GM23338 (cell line): ENCODE data around the gene PARD3. TPM values are rescaled to one million over a fixed set of nuclear protein-coding genes. Genes with fewer than 3 reads are reported as not detected.
A peak's percentile ranks its signal among the peaks of the same experiment; 100 is the strongest.

Source experiments
- ATAC-seq: fragments of 200-7000 bp; cut with Tn5 transposase; 3 replicates; pipeline ENCODE4 v1.9.1; 2020
- DNase-seq: peaks from one replicate; pipeline ENCODE4 v3.0.0-alpha.2; 2015; ENCODE audit warnings: low spot score
- H2AFZ ChIP-seq: fragments of 200-600 bp; sonication (generic); 2 replicates; pipeline ENCODE4 v1.8.0; 2016; ENCODE audit warnings: antibody characterized with exemption, mild to moderate bottlenecking, moderate library complexity
- H3F3A ChIP-seq: fragments of 200-600 bp; sonication (generic); replicated peaks from 2 replicates; pipeline ENCODE4 v1.8.0; 2017; ENCODE audit warnings: antibody characterized with exemption, mixed run types, low read depth
- H3K27ac ChIP-seq: fragments of 200-600 bp; sonication (generic); 2 replicates; pipeline ENCODE4 v1.6.1; 2016; ENCODE audit warnings: low read depth
- H3K27me3 ChIP-seq: fragments of 200-600 bp; sonication (generic); 2 replicates; pipeline ENCODE4 v1.8.0; 2016; ENCODE audit warnings: mild to moderate bottlenecking, mixed run types, moderate library complexity; ENCODE audit not compliant: insufficient read depth
- H3K36me3 ChIP-seq: fragments of 200-600 bp; sonication (generic); 2 replicates; pipeline ENCODE4 v1.8.0; 2016; ENCODE audit warnings: mild to moderate bottlenecking; ENCODE audit not compliant: insufficient read depth
- H3K4me1 ChIP-seq: fragments of 200-600 bp; sonication (generic); 2 replicates; pipeline ENCODE4 v1.8.0; 2016; ENCODE audit warnings: mild to moderate bottlenecking, moderate library complexity; ENCODE audit not compliant: insufficient read depth
- H3K4me2 ChIP-seq: fragments of 200-600 bp; sonication (generic); 2 replicates; pipeline ENCODE4 v1.7.1; 2017; ENCODE audit warnings: mixed run types
- H3K4me3 ChIP-seq: fragments of 200-600 bp; sonication (generic); 2 replicates; pipeline ENCODE4 v1.6.1; 2016; ENCODE audit warnings: mixed run types
- H3K79me2 ChIP-seq: fragments of 200-600 bp; sonication (generic); replicated peaks from 2 replicates; pipeline ENCODE4 v1.8.0; 2017; ENCODE audit warnings: mild to moderate bottlenecking; ENCODE audit not compliant: insufficient read depth
- H3K9me2 ChIP-seq: fragments of 200-600 bp; sonication (generic); 2 replicates; pipeline ENCODE4 v1.8.0; 2017; ENCODE audit not compliant: insufficient read depth
- H4K20me1 ChIP-seq: fragments of 200-600 bp; sonication (generic); replicated peaks from 2 replicates; pipeline ENCODE4 v1.8.0; 2017; ENCODE audit warnings: mild to moderate bottlenecking; ENCODE audit not compliant: insufficient read depth
- H3K27ac Mint-ChIP-seq: 2 replicates; pipeline ENCODE4 v1.8.0; 2020; ENCODE audit warnings: inconsistent platforms, mild to moderate bottlenecking, moderate library complexity, mixed read lengths
- H3K27me3 Mint-ChIP-seq: 3 replicates; pipeline ENCODE4 v1.8.0; 2022; ENCODE audit warnings: low read depth, mild to moderate bottlenecking, moderate library complexity, mixed read lengths, inconsistent platforms; ENCODE audit not compliant: insufficient read depth, poor library complexity
- H3K36me3 Mint-ChIP-seq: 3 replicates; pipeline ENCODE4 v1.8.0; 2021; ENCODE audit warnings: low read depth, mild to moderate bottlenecking, inconsistent platforms, moderate library complexity, mixed read lengths
- H3K4me1 Mint-ChIP-seq: 3 replicates; pipeline ENCODE4 v1.8.0; 2020; ENCODE audit warnings: mild to moderate bottlenecking, inconsistent platforms, mixed read lengths
- H3K4me3 Mint-ChIP-seq: 3 replicates; pipeline ENCODE4 v1.8.0; 2021; ENCODE audit warnings: moderate library complexity, mild to moderate bottlenecking, inconsistent platforms, mixed read lengths
- H3K9me3 Mint-ChIP-seq: 3 replicates; pipeline ENCODE4 v1.8.0; 2020; ENCODE audit warnings: moderate library complexity, mild to moderate bottlenecking, inconsistent platforms, mixed read lengths
- CREB1 ChIP-seq: fragments of 250-450 bp; sonication (Bioruptor Pico); IDR thresholded peaks from 2 replicates; pipeline ENCODE4 v1.5.0; 2020; ENCODE audit warnings: low read depth, mild to moderate bottlenecking, moderate library complexity
- EZH2 ChIP-seq: fragments of 200-600 bp; sonication (generic); IDR thresholded peaks from one replicate; pipeline ENCODE4 v1.8.0; 2017; ENCODE audit warnings: antibody characterized with exemption, mild to moderate bottlenecking, low read depth; ENCODE audit not compliant: unreplicated experiment
- EZH2phosphoT487 ChIP-seq: fragments of 200-600 bp; sonication (generic); IDR thresholded peaks from one replicate; pipeline ENCODE4 v1.8.1; 2018; ENCODE audit warnings: antibody characterized with exemption; ENCODE audit not compliant: unreplicated experiment
- JUNB ChIP-seq: IDR thresholded peaks from one replicate; pipeline ENCODE4 v1.6.1; 2016; ENCODE audit warnings: antibody characterized with exemption; ENCODE audit not compliant: unreplicated experiment
- NANOG ChIP-seq: IDR thresholded peaks from 2 replicates; pipeline ENCODE4 v1.6.1; 2016; ENCODE audit warnings: antibody characterized with exemption, borderline replicate concordance
- POLR2AphosphoS5 ChIP-seq: IDR thresholded peaks from 2 replicates; pipeline ENCODE4 v1.6.1; 2016; ENCODE audit warnings: antibody characterized with exemption, low read depth
- REST ChIP-seq: IDR thresholded peaks from one replicate; pipeline ENCODE4 v1.6.1; 2018; ENCODE audit warnings: antibody characterized with exemption; ENCODE audit not compliant: unreplicated experiment
- STAT1 ChIP-seq: IDR thresholded peaks from one replicate; pipeline ENCODE4 v1.6.1; 2016; ENCODE audit warnings: antibody characterized with exemption; ENCODE audit not compliant: unreplicated experiment
- ZNF114 ChIP-seq: fragments of 250-450 bp; sonication (Bioruptor Pico); IDR thresholded peaks from 2 replicates; pipeline ENCODE4 v1.5.0; 2020; ENCODE audit warnings: mild to moderate bottlenecking, moderate library complexity
- ZNF331 ChIP-seq: fragments of 250-450 bp; sonication (Bioruptor Pico); IDR thresholded peaks from 2 replicates; pipeline ENCODE4 v1.5.0; 2020; ENCODE audit warnings: low read depth, mild to moderate bottlenecking, moderate library complexity
- ZNF462 ChIP-seq: fragments of 250-450 bp; sonication (Bioruptor Pico); IDR thresholded peaks from 2 replicates; pipeline ENCODE4 v1.5.0; 2020; ENCODE audit warnings: mild to moderate bottlenecking, moderate library complexity
- polyA plus RNA-seq: library from polyadenylated mRNA; unstranded; fragments of >200 nt; fragmentation: Nextera tagmentation; extraction: Ambion mirVana; gene quantifications from 2 replicates; pipeline ENCODE4 v1.2.1, GENCODE V29; 2016
- total RNA-seq: library from RNA; depleted of rRNA; stranded (reverse); fragments of >200 nt; shearing (Covaris generic); gene quantifications from 2 replicates; pipeline ENCODE4 v1.2.3, GENCODE V29; 2014
- TF ChIP-seq, protein P1 (sequence below): IDR thresholded peaks from 2 replicates; pipeline ENCODE4 v1.6.1; 2016; ENCODE audit warnings: antibody characterized with exemption
- TF ChIP-seq, protein P2 (sequence below), 2 experiments: fragments of 200-600 bp in 1 of 2; sonication (generic) in 1 of 2; conservative IDR thresholded peaks; 2 replicates each; pipeline versions ENCODE4 v1.5.1 to v1.6.1; 2016 to 2017; ENCODE audit warnings: antibody characterized with exemption in 2 of 2, low read depth in 2 of 2, mild to moderate bottlenecking in 2 of 2, moderate library complexity in 1 of 2

The PARD3 gene
- total and polyA plus RNA-seq, 2 experiments from 2014 or later, result 30.2 to 51.4 TPM

- Histone ChIP-seq H4K20me1 (no peaks in the 10 kb centered on the region), H3K4me3 (no peak overlapping the region), H3F3A (no peaks in the 10 kb centered on the region), H3K4me2 (no peak overlapping the region), H3K4me1 (no peaks in the 10 kb centered on the region), H3K36me3 (no peaks in the 10 kb centered on the region), H3K27ac (no peak overlapping the region), H3K79me2 (no peaks in the 10 kb centered on the region), H3K27me3 (no peaks in the 10 kb centered on the region), H2AFZ (no peak overlapping the region), H3K9me2 (no peaks in the 10 kb centered on the region)
- peaks cover 4% of the 10 kb centered on the region; the same call in 1 of the 3 replicates for H3K4me1 Mint-ChIP-seq
- H3K36me3 Mint-ChIP-seq, result no peaks in the 10 kb centered on the region
- no peaks in the 10 kb centered on the region for H3K9me3 Mint-ChIP-seq
- TF ChIP-seq POLR2AphosphoS5 (no peak), REST (no peak), EZH2 (no peak), ZNF331 (CRISPR knock-in tag) (no peak), CREB1 (CRISPR knock-in tag) (no peak), NANOG (no peak), JUNB (no peak), ZNF114 (CRISPR knock-in tag) (no peak), EZH2phosphoT487 (no peak), STAT1 (no peak), ZNF462 (CRISPR knock-in tag) (no peak)
- TF ChIP-seq, protein P1, sequence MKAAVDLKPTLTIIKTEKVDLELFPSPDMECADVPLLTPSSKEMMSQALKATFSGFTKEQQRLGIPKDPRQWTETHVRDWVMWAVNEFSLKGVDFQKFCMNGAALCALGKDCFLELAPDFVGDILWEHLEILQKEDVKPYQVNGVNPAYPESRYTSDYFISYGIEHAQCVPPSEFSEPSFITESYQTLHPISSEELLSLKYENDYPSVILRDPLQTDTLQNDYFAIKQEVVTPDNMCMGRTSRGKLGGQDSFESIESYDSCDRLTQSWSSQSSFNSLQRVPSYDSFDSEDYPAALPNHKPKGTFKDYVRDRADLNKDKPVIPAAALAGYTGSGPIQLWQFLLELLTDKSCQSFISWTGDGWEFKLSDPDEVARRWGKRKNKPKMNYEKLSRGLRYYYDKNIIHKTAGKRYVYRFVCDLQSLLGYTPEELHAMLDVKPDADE, result no peak
- TF ChIP-seq, protein P2, sequence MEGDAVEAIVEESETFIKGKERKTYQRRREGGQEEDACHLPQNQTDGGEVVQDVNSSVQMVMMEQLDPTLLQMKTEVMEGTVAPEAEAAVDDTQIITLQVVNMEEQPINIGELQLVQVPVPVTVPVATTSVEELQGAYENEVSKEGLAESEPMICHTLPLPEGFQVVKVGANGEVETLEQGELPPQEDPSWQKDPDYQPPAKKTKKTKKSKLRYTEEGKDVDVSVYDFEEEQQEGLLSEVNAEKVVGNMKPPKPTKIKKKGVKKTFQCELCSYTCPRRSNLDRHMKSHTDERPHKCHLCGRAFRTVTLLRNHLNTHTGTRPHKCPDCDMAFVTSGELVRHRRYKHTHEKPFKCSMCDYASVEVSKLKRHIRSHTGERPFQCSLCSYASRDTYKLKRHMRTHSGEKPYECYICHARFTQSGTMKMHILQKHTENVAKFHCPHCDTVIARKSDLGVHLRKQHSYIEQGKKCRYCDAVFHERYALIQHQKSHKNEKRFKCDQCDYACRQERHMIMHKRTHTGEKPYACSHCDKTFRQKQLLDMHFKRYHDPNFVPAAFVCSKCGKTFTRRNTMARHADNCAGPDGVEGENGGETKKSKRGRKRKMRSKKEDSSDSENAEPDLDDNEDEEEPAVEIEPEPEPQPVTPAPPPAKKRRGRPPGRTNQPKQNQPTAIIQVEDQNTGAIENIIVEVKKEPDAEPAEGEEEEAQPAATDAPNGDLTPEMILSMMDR (conservative IDR thresholded peaks at IDR 0.05; ENCODE audit: low read depth in 2 of 2), result no peak
- ATAC-seq, result no peak
- 0 out of 2 replicates have a peak overlapping the region, but pooled peaks have one; percentile 38 for H3K27ac Mint-ChIP-seq
- DNase-seq, result no peak
- H3K4me3 Mint-ChIP-seq, result no peak overlapping the region
- no peaks in the 10 kb centered on the region for H3K27me3 Mint-ChIP-seq
These were observed 341.1 kb downstream of the PARD3 start for GRCh38 chr10:34474009-34474376.
